GM23248 (cell line): Measurements from ENCODE around the gene USP48. TPM values are rescaled to one million over a fixed set of nuclear protein-coding genes. Genes with fewer than 3 reads are reported as not detected.

ENCODE experiments used
- DNase-seq: peaks from one replicate; pipeline ENCODE4 v3.0.0-alpha.2; 2015
- H2AFZ ChIP-seq: fragments of 200-600 bp; sonication (generic); 2 replicates; pipeline ENCODE4 v1.6.1; 2016; ENCODE audit warnings: antibody characterized with exemption
- H3F3A ChIP-seq: fragments of 200-600 bp; sonication (generic); 2 replicates; pipeline ENCODE4 v1.6.1; 2016; ENCODE audit warnings: mild to moderate bottlenecking, antibody characterized with exemption, mixed run types; ENCODE audit not compliant: insufficient read depth
- H3K27ac ChIP-seq: fragments of 200-600 bp; sonication (generic); 2 replicates; pipeline ENCODE4 v1.5.1; 2016; ENCODE audit warnings: mild to moderate bottlenecking
- H3K27me3 ChIP-seq: fragments of 200-600 bp; sonication (generic); replicated peaks from 2 replicates; pipeline ENCODE4 v1.6.1; 2016; ENCODE audit warnings: mild to moderate bottlenecking; ENCODE audit not compliant: insufficient read depth
- H3K36me3 ChIP-seq: fragments of 200-600 bp; sonication (generic); 2 replicates; pipeline ENCODE4 v1.6.1; 2016; ENCODE audit warnings: low read depth, mild to moderate bottlenecking
- H3K4me1 ChIP-seq: fragments of 200-600 bp; sonication (generic); 2 replicates; pipeline ENCODE4 v1.6.1; 2016; ENCODE audit warnings: mild to moderate bottlenecking; ENCODE audit not compliant: insufficient read depth
- H3K4me2 ChIP-seq: fragments of 200-600 bp; sonication (generic); one replicate; pipeline ENCODE4 v1.6.1; 2016; ENCODE audit warnings: mild to moderate bottlenecking; ENCODE audit not compliant: unreplicated experiment
- H3K4me3 ChIP-seq: fragments of 200-600 bp; sonication (generic); 2 replicates; pipeline ENCODE4 v1.5.1; 2016; ENCODE audit warnings: mild to moderate bottlenecking
- H3K79me2 ChIP-seq: fragments of 200-600 bp; sonication (generic); 2 replicates; pipeline ENCODE4 v1.6.1; 2016; ENCODE audit warnings: mild to moderate bottlenecking; ENCODE audit not compliant: insufficient read depth
- H3K9ac ChIP-seq: fragments of 200-600 bp; sonication (generic); 2 replicates; pipeline ENCODE4 v1.6.1; 2016; ENCODE audit warnings: mild to moderate bottlenecking
- H3K9me2 ChIP-seq: fragments of 200-600 bp; sonication (generic); 2 replicates; pipeline ENCODE4 v1.6.1; 2016; ENCODE audit warnings: mixed run types, mild to moderate bottlenecking, moderate library complexity; ENCODE audit not compliant: insufficient read depth
- H3K9me3 ChIP-seq: fragments of 200-600 bp; sonication (generic); one replicate; pipeline ENCODE4 v1.6.1; 2017; ENCODE audit warnings: low read depth
- H4K20me1 ChIP-seq: fragments of 200-600 bp; sonication (generic); 2 replicates; pipeline ENCODE4 v1.6.0; 2016; ENCODE audit not compliant: insufficient read depth
- EZH2 ChIP-seq: fragments of 200-600 bp; sonication (generic); IDR thresholded peaks from 2 replicates; pipeline ENCODE4 v1.6.1; 2018; ENCODE audit warnings: antibody characterized with exemption, mild to moderate bottlenecking; ENCODE audit not compliant: insufficient read depth, poor library complexity, severe bottlenecking
- EZH2phosphoT487 ChIP-seq: fragments of 200-600 bp; sonication (generic); IDR thresholded peaks from 2 replicates; pipeline ENCODE4 v1.6.1; 2018; ENCODE audit warnings: antibody characterized with exemption, moderate library complexity, mild to moderate bottlenecking, low read depth; ENCODE audit not compliant: insufficient read depth
- WGBS, 2 experiments: methylation state at CpG; one replicate each; pipeline ENCODE4 v1.1.6; 2015 to 2017; ENCODE audit warnings: low lambda C conversion rate in 2 of 2, low coverage in 1 of 2; ENCODE audit errors: missing lambda C conversion rate in 2 of 2; 5-methylcytosine and 5-hydroxymethylcytosine counted together
- in situ Hi-C: fragments of 300-500 bp; cut with MboI; formaldehyde crosslinking; loops from 2 replicates; pipeline ENCODE4 v1.15.0; 2020
- polyA plus RNA-seq: library from polyadenylated mRNA; unstranded; fragments of >200 nt; fragmentation: Nextera tagmentation; extraction: Ambion mirVana; gene quantifications from 2 replicates; pipeline ENCODE4 v1.2.1, GENCODE V29; 2016
- total RNA-seq: library from RNA; depleted of rRNA; stranded (reverse); fragments of >200 nt; shearing (Covaris generic); gene quantifications from 2 replicates; pipeline ENCODE4 v1.2.3, GENCODE V29; 2014

USP48 gene
- total and polyA plus RNA-seq, 2 experiments from 2014 or later, result 34.3 to 60.4 TPM

- no peaks in the 10 kb centered on the region for H3K9me3 ChIP-seq
- in situ Hi-C loops, result no loop called here
- H3K27ac ChIP-seq, result no peak overlapping the region
- 30 to 45% methylated on average over 10 of the region's 10 CpGs for WGBS, 2 experiments
- H3K79me2 ChIP-seq, result no peaks in the 10 kb centered on the region
- H3K4me3 ChIP-seq, result no peak overlapping the region
- H3K9ac ChIP-seq, result no peak overlapping the region
- TF ChIP-seq EZH2phosphoT487, result no peak
- TF ChIP-seq EZH2, result no peak
- H3K4me1 ChIP-seq, result no peaks in the 10 kb centered on the region
- no peaks in the 10 kb centered on the region for H4K20me1 ChIP-seq
- no peak overlapping the region for H2AFZ ChIP-seq
- no peaks in the 10 kb centered on the region for H3F3A ChIP-seq
- H3K27me3 ChIP-seq, result peaks cover 16% of the 10 kb centered on the region
- peak; percentile 52 for DNase-seq
- H3K36me3 ChIP-seq, result no peaks in the 10 kb centered on the region
- no peak overlapping the region for H3K4me2 ChIP-seq
- H3K9me2 ChIP-seq, result no peaks in the 10 kb centered on the region
Observed at GRCh38 chr1:21638531-21639341, 144.2 kb downstream of the USP48 start.

DNA sequence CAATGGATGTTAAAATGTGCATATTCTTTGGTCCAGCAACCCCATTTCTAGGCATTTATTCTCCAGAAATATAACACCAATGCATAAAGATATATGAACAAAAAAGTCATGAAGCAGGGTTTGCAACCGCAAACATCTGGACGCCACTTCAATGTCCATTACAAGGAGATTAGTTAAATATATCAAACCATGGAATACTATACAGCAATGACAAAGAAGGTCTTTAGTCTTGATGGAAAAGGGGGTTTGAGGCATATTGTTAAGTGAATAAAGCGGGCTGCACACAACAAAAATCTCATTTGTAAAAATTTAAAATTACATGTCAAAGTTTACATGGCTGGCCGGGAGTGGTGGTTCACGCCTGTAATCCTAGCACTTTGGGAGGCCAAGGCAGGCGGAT is 145.4 kb downstream of the USP48 start:
- Histone ChIP-seq H3K27ac (no peak overlapping the region), H3K9me2 (no peaks in the 10 kb centered on the region), H3K36me3 (no peaks in the 10 kb centered on the region), H3K79me2 (no peaks in the 10 kb centered on the region), H3K9me3 (no peaks in the 10 kb centered on the region), H4K20me1 (no peaks in the 10 kb centered on the region), H3K4me3 (no peak overlapping the region), H3K9ac (no peak overlapping the region), H2AFZ (no peak overlapping the region), H3K27me3 (peaks cover 21% of the 10 kb centered on the region), H3F3A (no peaks in the 10 kb centered on the region), H3K4me2 (no peak overlapping the region), H3K4me1 (no peaks in the 10 kb centered on the region)
- no peak for DNase-seq
- 80 to 82% methylated on average over 6 of the region's 6 CpGs for WGBS, 2 experiments
- TF ChIP-seq EZH2, result no peak
- no peak for TF ChIP-seq EZH2phosphoT487
- in situ Hi-C loops, result no loop called here

- no peaks in the 10 kb centered on the region for H3K4me1 ChIP-seq
- H3K9me3 ChIP-seq, result no peaks in the 10 kb centered on the region
- no peak overlapping the region for H3K4me2 ChIP-seq
- H3F3A ChIP-seq, result no peaks in the 10 kb centered on the region
- no peaks in the 10 kb centered on the region for H3K9me2 ChIP-seq
- in situ Hi-C loops, result no loop called here
- TF ChIP-seq EZH2, result no peak
- TF ChIP-seq EZH2phosphoT487, result no peak
- H3K27me3 ChIP-seq, result peaks cover 25% of the 10 kb centered on the region
- H3K4me3 ChIP-seq, result no peak overlapping the region
- H2AFZ ChIP-seq, result no peak overlapping the region
- no peak for DNase-seq
- 76 to 82% methylated on average over 2 of the region's 2 CpGs for WGBS, 2 experiments
- no peak overlapping the region for H3K9ac ChIP-seq
- H3K79me2 ChIP-seq, result no peaks in the 10 kb centered on the region
- H4K20me1 ChIP-seq, result no peaks in the 10 kb centered on the region
- no peaks in the 10 kb centered on the region for H3K36me3 ChIP-seq
- H3K27ac ChIP-seq, result no peak overlapping the region
Observed at GRCh38 chr1:21636029-21636428, 146.9 kb downstream of the USP48 start.

GRCh38 chr1:21634806-21635535 is 148.0 kb downstream of the USP48 start:
- DNase-seq, result no peak
- Histone ChIP-seq H4K20me1 (no peaks in the 10 kb centered on the region), H3K9me3 (no peaks in the 10 kb centered on the region), H3F3A (no peaks in the 10 kb centered on the region), H3K4me1 (no peaks in the 10 kb centered on the region), H3K27me3 (peaks cover 31% of the 10 kb centered on the region), H3K9me2 (no peaks in the 10 kb centered on the region), H3K4me3 (no peak overlapping the region), H3K36me3 (no peaks in the 10 kb centered on the region), H3K4me2 (no peak overlapping the region), H2AFZ (no peak overlapping the region), H3K9ac (no peak overlapping the region), H3K79me2 (no peaks in the 10 kb centered on the region), H3K27ac (no peak overlapping the region)
- in situ Hi-C loops, result no loop called here
- WGBS, 2 experiments, result 63 to 70% methylated on average over 11 to 12 of the region's 12 CpGs
- TF ChIP-seq EZH2phosphoT487, result no peak
- no peak for TF ChIP-seq EZH2
